Measurements from ENCODE around the gene TREML4.

Gene TREML4

GRCh38 chr6:41191569-41191968 lies 36.6 kb upstream of the TREML4 start:
- Histone ChIP-seq H3K27ac (ENCODE audit: low read depth, low read length, severe bottlenecking) (no peak overlapping the region), H3K36me3 (ENCODE audit: control insufficient read depth, insufficient read depth, low read length) (no peaks in the 10 kb centered on the region), H3K4me1 (ENCODE audit: control insufficient read depth, insufficient read depth, low read length, poor library complexity, severe bottlenecking) (no peaks in the 10 kb centered on the region), H3K4me3 (ENCODE audit: extremely low read depth, insufficient read depth, low read length, poor library complexity, severe bottlenecking) (no peak overlapping the region), H3K9me3 (ENCODE audit: control insufficient read depth, low read length) (peaks cover 12% of the 10 kb centered on the region)
- WGBS, 2 experiments (ENCODE audit: insufficient coverage in 2 of 2): 15 to 27% methylated on average over 3 to 5 of the region's 6 CpGs

GRCh38 chr6:41193171-41193734 lies 34.9 kb upstream of the TREML4 start:
- Histone ChIP-seq H3K27ac (ENCODE audit: low read depth, low read length, severe bottlenecking) (no peak overlapping the region), H3K9me3 (ENCODE audit: control insufficient read depth, low read length) (peaks cover 12% of the 10 kb centered on the region), H3K4me3 (ENCODE audit: extremely low read depth, insufficient read depth, low read length, poor library complexity, severe bottlenecking) (no peak overlapping the region), H3K4me1 (ENCODE audit: control insufficient read depth, insufficient read depth, low read length, poor library complexity, severe bottlenecking) (no peaks in the 10 kb centered on the region), H3K36me3 (ENCODE audit: control insufficient read depth, insufficient read depth, low read length) (no peaks in the 10 kb centered on the region)
- WGBS, 2 experiments (ENCODE audit: insufficient coverage in 2 of 2): 71 to 93% methylated on average over 3 of the region's 5 CpGs

- WGBS, 2 experiments (ENCODE audit: insufficient coverage in 2 of 2): 59 to 86% methylated on average over 3 to 4 of the region's 5 CpGs
- Histone ChIP-seq H3K9me3 (ENCODE audit: control insufficient read depth, low read length) (peaks cover 12% of the 10 kb centered on the region), H3K4me1 (ENCODE audit: control insufficient read depth, insufficient read depth, low read length, poor library complexity, severe bottlenecking) (no peaks in the 10 kb centered on the region), H3K27ac (ENCODE audit: low read depth, low read length, severe bottlenecking) (no peak overlapping the region), H3K36me3 (ENCODE audit: control insufficient read depth, insufficient read depth, low read length) (no peaks in the 10 kb centered on the region), H3K4me3 (ENCODE audit: extremely low read depth, insufficient read depth, low read length, poor library complexity, severe bottlenecking) (no peak overlapping the region)
Measured at GRCh38 chr6:41193884-41194283, 34.3 kb upstream of the TREML4 start.

- Histone ChIP-seq H3K9me3 (ENCODE audit: control insufficient read depth, low read length) (peaks cover 12% of the 10 kb centered on the region), H3K27ac (ENCODE audit: low read depth, low read length, severe bottlenecking) (no peak overlapping the region), H3K4me1 (ENCODE audit: control insufficient read depth, insufficient read depth, low read length, poor library complexity, severe bottlenecking) (no peaks in the 10 kb centered on the region), H3K36me3 (ENCODE audit: control insufficient read depth, insufficient read depth, low read length) (no peaks in the 10 kb centered on the region), H3K4me3 (ENCODE audit: extremely low read depth, insufficient read depth, low read length, poor library complexity, severe bottlenecking) (no peak overlapping the region)
- WGBS, 2 experiments (ENCODE audit: insufficient coverage in 2 of 2): 96 to 100% methylated on average over 3 of the region's 3 CpGs
Measured at GRCh38 chr6:41194386-41194785, 33.8 kb upstream of the TREML4 start.

- no peak overlapping the region for H3K4me3 ChIP-seq (ENCODE audit: extremely low read depth, insufficient read depth, low read length, poor library complexity, severe bottlenecking)
- H3K9me3 ChIP-seq (ENCODE audit: control insufficient read depth, low read length): no peaks in the 10 kb centered on the region
- 90 to 100% methylated on average over 1 to 2 of the region's 3 CpGs for WGBS, 2 experiments (ENCODE audit: insufficient coverage in 2 of 2)
- H3K27ac ChIP-seq (ENCODE audit: low read depth, low read length, severe bottlenecking): no peak overlapping the region
- peaks cover 12% of the 10 kb centered on the region for H3K4me1 ChIP-seq (ENCODE audit: control insufficient read depth, insufficient read depth, low read length, poor library complexity, severe bottlenecking)
- H3K36me3 ChIP-seq (ENCODE audit: control insufficient read depth, insufficient read depth, low read length): no peaks in the 10 kb centered on the region
Measured at GRCh38 chr6:41197234-41197633, 30.9 kb upstream of the TREML4 start.

GRCh38 chr6:41199552-41200246 lies 28.4 kb upstream of the TREML4 start:
- no peaks in the 10 kb centered on the region for H3K9me3 ChIP-seq (ENCODE audit: control insufficient read depth, low read length)
- H3K36me3 ChIP-seq (ENCODE audit: control insufficient read depth, insufficient read depth, low read length): no peaks in the 10 kb centered on the region
- WGBS, 2 experiments (ENCODE audit: insufficient coverage in 2 of 2): 91 to 100% methylated on average over 1 of the region's 1 CpG
- no peak overlapping the region for H3K4me3 ChIP-seq (ENCODE audit: extremely low read depth, insufficient read depth, low read length, poor library complexity, severe bottlenecking)
- no peak overlapping the region for H3K27ac ChIP-seq (ENCODE audit: low read depth, low read length, severe bottlenecking)
- H3K4me1 ChIP-seq (ENCODE audit: control insufficient read depth, insufficient read depth, low read length, poor library complexity, severe bottlenecking): peaks cover 12% of the 10 kb centered on the region

GRCh38 chr6:41200296-41200900 lies 27.8 kb upstream of the TREML4 start:
- peak overlapping the region; percentile 29 for H3K27ac ChIP-seq (ENCODE audit: low read depth, low read length, severe bottlenecking)
- H3K4me1 ChIP-seq (ENCODE audit: control insufficient read depth, insufficient read depth, low read length, poor library complexity, severe bottlenecking): peaks cover 12% of the 10 kb centered on the region
- 83 to 100% methylated on average over 1 of the region's 2 CpGs for WGBS, 2 experiments (ENCODE audit: insufficient coverage in 2 of 2)
- no peaks in the 10 kb centered on the region for H3K36me3 ChIP-seq (ENCODE audit: control insufficient read depth, insufficient read depth, low read length)
- no peak overlapping the region for H3K4me3 ChIP-seq (ENCODE audit: extremely low read depth, insufficient read depth, low read length, poor library complexity, severe bottlenecking)
- no peaks in the 10 kb centered on the region for H3K9me3 ChIP-seq (ENCODE audit: control insufficient read depth, low read length)

GRCh38 chr6:41200901-41201763 lies 27.0 kb upstream of the TREML4 start, which contains the start of gene TREML2:
TSS of gene TREML2 (minus strand) at chr6:41201149. CDS start at chr6:41201008, 141 bp downstream.
- WGBS, 2 experiments (ENCODE audit: insufficient coverage in 2 of 2): 80 to 81% methylated on average over 8 to 10 of the region's 12 CpGs
- Histone ChIP-seq H3K4me1 (ENCODE audit: control insufficient read depth, insufficient read depth, low read length, poor library complexity, severe bottlenecking) (peaks cover 12% of the 10 kb centered on the region), H3K36me3 (ENCODE audit: control insufficient read depth, insufficient read depth, low read length) (no peaks in the 10 kb centered on the region), H3K4me3 (ENCODE audit: extremely low read depth, insufficient read depth, low read length, poor library complexity, severe bottlenecking) (no peak within 1 kb of the TSS), H3K9me3 (ENCODE audit: control insufficient read depth, low read length) (no peaks in the 10 kb centered on the region), H3K27ac (ENCODE audit: low read depth, low read length, severe bottlenecking) (peak within 1 kb of the TSS; percentile 29)

GRCh38 chr6:41201764-41202173 lies 26.4 kb upstream of the TREML4 start:
- Histone ChIP-seq H3K4me3 (ENCODE audit: extremely low read depth, insufficient read depth, low read length, poor library complexity, severe bottlenecking) (no peak overlapping the region), H3K36me3 (ENCODE audit: control insufficient read depth, insufficient read depth, low read length) (no peaks in the 10 kb centered on the region), H3K9me3 (ENCODE audit: control insufficient read depth, low read length) (no peaks in the 10 kb centered on the region), H3K27ac (ENCODE audit: low read depth, low read length, severe bottlenecking) (no peak overlapping the region), H3K4me1 (ENCODE audit: control insufficient read depth, insufficient read depth, low read length, poor library complexity, severe bottlenecking) (peaks cover 12% of the 10 kb centered on the region)
- WGBS, 2 experiments (ENCODE audit: insufficient coverage in 2 of 2): 82% methylated on average over 7 to 8 of the region's 8 CpGs

- H3K36me3 ChIP-seq (ENCODE audit: control insufficient read depth, insufficient read depth, low read length): no peaks in the 10 kb centered on the region
- no peaks in the 10 kb centered on the region for H3K9me3 ChIP-seq (ENCODE audit: control insufficient read depth, low read length)
- H3K27ac ChIP-seq (ENCODE audit: low read depth, low read length, severe bottlenecking): no peak overlapping the region
- WGBS, 2 experiments (ENCODE audit: insufficient coverage in 2 of 2): 100% methylated on average over 1 of the region's 1 CpG; no CpG with 5 or more reads in 1 of the 2 experiments
- H3K4me3 ChIP-seq (ENCODE audit: extremely low read depth, insufficient read depth, low read length, poor library complexity, severe bottlenecking): no peak overlapping the region
- H3K4me1 ChIP-seq (ENCODE audit: control insufficient read depth, insufficient read depth, low read length, poor library complexity, severe bottlenecking): peaks cover 12% of the 10 kb centered on the region
Measured at GRCh38 chr6:41204156-41204555, 24.0 kb upstream of the TREML4 start.
